Prostate gland (tissue), 2 donors: ENCODE measurements around the gene PDE4D.

Experiments used
- POLR2A ChIP-seq: fragments of 450-650 bp; IDR thresholded peaks from one replicate; pipeline ENCODE4 v1.6.1; 2016; ENCODE audit warnings: antibody characterized with exemption, mild to moderate bottlenecking
- TF ChIP-seq, protein P1 (sequence below), 4 experiments: fragments of 200-600 bp in 2 of 4; fragments of 450-650 bp in 2 of 4; sonication (generic) in 2 of 4; IDR thresholded peaks; 1 replicate in 3 of 4; 2 replicates in 1 of 4; pipeline ENCODE4 v1.5.1; 2016 to 2019; ENCODE audit warnings: antibody characterized with exemption in 4 of 4, mild to moderate bottlenecking in 2 of 4, moderate library complexity in 2 of 4

DNA sequence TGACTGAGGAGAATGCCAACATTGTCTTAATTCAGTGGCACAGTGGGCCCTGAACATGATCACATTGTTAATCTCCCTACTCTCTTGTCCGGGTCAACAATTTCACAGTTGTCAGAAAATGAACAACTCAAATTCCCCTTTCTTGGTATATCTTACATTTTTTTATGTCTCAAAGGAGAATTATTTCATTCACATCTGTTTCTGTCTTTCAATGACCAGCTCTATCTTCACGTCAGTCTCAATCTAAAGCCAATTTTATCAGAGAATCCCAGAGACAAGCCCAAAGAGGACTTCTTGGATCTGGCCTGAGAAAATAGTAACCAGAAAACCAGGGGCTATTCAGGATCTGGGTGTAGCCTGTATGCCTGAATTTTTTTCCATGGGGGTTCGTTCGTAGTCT lies 477.5 kb downstream of the PDE4D start:
- TF ChIP-seq, protein P1, sequence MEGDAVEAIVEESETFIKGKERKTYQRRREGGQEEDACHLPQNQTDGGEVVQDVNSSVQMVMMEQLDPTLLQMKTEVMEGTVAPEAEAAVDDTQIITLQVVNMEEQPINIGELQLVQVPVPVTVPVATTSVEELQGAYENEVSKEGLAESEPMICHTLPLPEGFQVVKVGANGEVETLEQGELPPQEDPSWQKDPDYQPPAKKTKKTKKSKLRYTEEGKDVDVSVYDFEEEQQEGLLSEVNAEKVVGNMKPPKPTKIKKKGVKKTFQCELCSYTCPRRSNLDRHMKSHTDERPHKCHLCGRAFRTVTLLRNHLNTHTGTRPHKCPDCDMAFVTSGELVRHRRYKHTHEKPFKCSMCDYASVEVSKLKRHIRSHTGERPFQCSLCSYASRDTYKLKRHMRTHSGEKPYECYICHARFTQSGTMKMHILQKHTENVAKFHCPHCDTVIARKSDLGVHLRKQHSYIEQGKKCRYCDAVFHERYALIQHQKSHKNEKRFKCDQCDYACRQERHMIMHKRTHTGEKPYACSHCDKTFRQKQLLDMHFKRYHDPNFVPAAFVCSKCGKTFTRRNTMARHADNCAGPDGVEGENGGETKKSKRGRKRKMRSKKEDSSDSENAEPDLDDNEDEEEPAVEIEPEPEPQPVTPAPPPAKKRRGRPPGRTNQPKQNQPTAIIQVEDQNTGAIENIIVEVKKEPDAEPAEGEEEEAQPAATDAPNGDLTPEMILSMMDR (IDR thresholded peaks at IDR 0.05), result no peak
- TF ChIP-seq POLR2A, result no peak
